Neural cell (in vitro differentiated cells): ENCODE data around the gene ACTL8. TPM values are rescaled to one million over a fixed set of nuclear protein-coding genes. Genes with fewer than 3 reads are reported as not detected.

Source experiments
- H2AFZ ChIP-seq: fragments of 200-600, 300-800 bp; sonication (generic), shearing (Covaris generic); 2 replicates; pipeline ENCODE4 v1.6.0; 2014; ENCODE audit warnings: low read depth, mild to moderate bottlenecking, antibody characterized with exemption, low read length, moderate library complexity
- H3F3A ChIP-seq: fragments of 200-600 bp; shearing (Covaris generic); 2 replicates; pipeline ENCODE4 v1.6.1; 2016; ENCODE audit warnings: mild to moderate bottlenecking, moderate library complexity, mixed read lengths, antibody characterized with exemption, low read length; ENCODE audit not compliant: insufficient read depth, poor library complexity, severe bottlenecking
- H3K27ac ChIP-seq: fragments of 200-600, 300-800 bp; sonication (generic), shearing (Covaris generic); 2 replicates; pipeline ENCODE4 v1.5.1; 2014; ENCODE audit warnings: mild to moderate bottlenecking, low read length, moderate library complexity
- H3K27me3 ChIP-seq: fragments of 300-800, 200-600 bp; sonication (generic), shearing (Covaris generic); 2 replicates; pipeline ENCODE4 v1.6.0; 2014; ENCODE audit warnings: mild to moderate bottlenecking, low read depth, low read length, moderate library complexity; ENCODE audit not compliant: insufficient read depth
- H3K36me3 ChIP-seq: fragments of 300-800, 200-600 bp; sonication (generic), shearing (Covaris generic); 2 replicates; pipeline ENCODE4 v1.5.1; 2014; ENCODE audit warnings: mild to moderate bottlenecking, antibody characterized with exemption, low read length, moderate library complexity; ENCODE audit not compliant: insufficient read depth
- H3K4me2 ChIP-seq: fragments of 300-800, 200-600 bp; sonication (generic), shearing (Covaris generic); 2 replicates; pipeline ENCODE4 v1.6.0; 2014; ENCODE audit warnings: mild to moderate bottlenecking, low read length
- H3K4me3 ChIP-seq: fragments of 300-800, 200-600 bp; sonication (generic), shearing (Covaris generic); 2 replicates; pipeline ENCODE4 v1.5.1; 2014; ENCODE audit warnings: mild to moderate bottlenecking, low read length, moderate library complexity
- H3K79me2 ChIP-seq: fragments of 200-600 bp; shearing (Covaris generic); replicated peaks from 2 replicates; pipeline ENCODE4 v1.6.0; 2014; ENCODE audit warnings: mild to moderate bottlenecking, low read length, moderate library complexity; ENCODE audit not compliant: insufficient read depth
- H3K9ac ChIP-seq: fragments of 300-800, 200-600 bp; sonication (generic), shearing (Covaris generic); 2 replicates; pipeline ENCODE4 v1.6.1; 2016; ENCODE audit warnings: mild to moderate bottlenecking, low read length, mixed read lengths
- H3K9me2 ChIP-seq: fragments of 200-600 bp; shearing (Covaris generic); 2 replicates; pipeline ENCODE4 v1.6.1; 2016; ENCODE audit warnings: mild to moderate bottlenecking, low read length, mixed read lengths; ENCODE audit not compliant: insufficient read depth
- H3K9me3 ChIP-seq: fragments of 200-600, 300-800 bp; sonication (generic), shearing (Covaris generic); 2 replicates; pipeline ENCODE4 v1.6.1; 2016; ENCODE audit warnings: mild to moderate bottlenecking, mixed run types, low read length, moderate library complexity, mixed read lengths
- H4K20me1 ChIP-seq: fragments of 200-600 bp; shearing (Covaris generic); 2 replicates; pipeline ENCODE4 v1.6.1; 2016; ENCODE audit warnings: mild to moderate bottlenecking, mixed run types; ENCODE audit not compliant: insufficient read depth
- CTCF ChIP-seq: fragments of 450-650 bp; IDR thresholded peaks from 2 replicates; pipeline ENCODE4 v1.5.1; 2014; ENCODE audit warnings: antibody characterized with exemption, mild to moderate bottlenecking, moderate library complexity; ENCODE audit not compliant: poor library complexity, severe bottlenecking
- EP300 ChIP-seq: fragments of 450-650 bp; conservative IDR thresholded peaks from 2 replicates; pipeline ENCODE4 v1.6.1; 2014; ENCODE audit warnings: antibody characterized with exemption, mild to moderate bottlenecking, moderate library complexity; ENCODE audit not compliant: poor library complexity, severe bottlenecking
- EZH2 ChIP-seq: fragments of 200-600, 300-800 bp; shearing (Covaris generic), sonication (generic); IDR thresholded peaks from 2 replicates; pipeline ENCODE4 v1.6.1; 2014; ENCODE audit warnings: antibody characterized with exemption, low read length, borderline replicate concordance, mild to moderate bottlenecking; ENCODE audit not compliant: insufficient read depth, poor library complexity, severe bottlenecking
- MXI1 ChIP-seq: fragments of 450-650 bp; conservative IDR thresholded peaks from 2 replicates; pipeline ENCODE4 v1.6.1; 2014; ENCODE audit warnings: antibody characterized with exemption, mild to moderate bottlenecking; ENCODE audit not compliant: poor library complexity, severe bottlenecking
- POLR2AphosphoS5 ChIP-seq: IDR thresholded peaks from 2 replicates; pipeline ENCODE4 v1.6.1; 2012
- RAD21 ChIP-seq: fragments of 450-650 bp; conservative IDR thresholded peaks from 2 replicates; pipeline ENCODE4 v1.6.1; 2014; ENCODE audit warnings: antibody characterized with exemption, mild to moderate bottlenecking, moderate library complexity
- REST ChIP-seq: IDR thresholded peaks from 2 replicates; pipeline ENCODE4 v1.6.1; 2012; ENCODE audit warnings: borderline replicate concordance
- SMC3 ChIP-seq: fragments of 450-650 bp; conservative IDR thresholded peaks from 2 replicates; pipeline ENCODE4 v1.6.1; 2014; ENCODE audit warnings: antibody characterized with exemption, mild to moderate bottlenecking, moderate library complexity; ENCODE audit not compliant: poor library complexity
- TAF1 ChIP-seq: IDR thresholded peaks from 2 replicates; pipeline ENCODE4 v1.6.1; 2012; ENCODE audit warnings: low read depth
- polyA plus RNA-seq: library from polyadenylated mRNA; depleted of rRNA; stranded (reverse); fragments of >200 nt; gene quantifications from 2 replicates; pipeline ENCODE4 v1.2.3, GENCODE V29; 2014

The ACTL8 gene
- polyA plus RNA-seq, 1 donor from 2014 or later = not detected

GRCh38 chr1:17828991-17829390 lies 73.9 kb downstream of the ACTL8 start:
- Histone ChIP-seq H2AFZ (no peak overlapping the region), H3K9ac (no peak overlapping the region), H3K4me3 (no peak overlapping the region), H3K27me3 (no peaks in the 10 kb centered on the region), H3K27ac (no peak overlapping the region), H4K20me1 (no peaks in the 10 kb centered on the region), H3K9me3 (no peaks in the 10 kb centered on the region), H3K9me2 (no peaks in the 10 kb centered on the region), H3K79me2 (no peaks in the 10 kb centered on the region), H3K36me3 (no peaks in the 10 kb centered on the region), H3K4me2 (no peak overlapping the region), H3F3A (no peaks in the 10 kb centered on the region)
- TF ChIP-seq TAF1 (no peak), SMC3 (no peak), RAD21 (no peak), CTCF (no peak), EP300 (no peak), EZH2 (no peak), POLR2AphosphoS5 (no peak), MXI1 (no peak), REST (no peak)

GRCh38 chr1:17829579-17829978 lies 74.4 kb downstream of the ACTL8 start:
- Histone ChIP-seq H3K9me2 (no peaks in the 10 kb centered on the region), H3K36me3 (no peaks in the 10 kb centered on the region), H3K27me3 (no peaks in the 10 kb centered on the region), H4K20me1 (no peaks in the 10 kb centered on the region), H3K4me3 (no peak overlapping the region), H3F3A (no peaks in the 10 kb centered on the region), H3K9ac (no peak overlapping the region), H3K4me2 (no peak overlapping the region), H2AFZ (no peak overlapping the region), H3K79me2 (no peaks in the 10 kb centered on the region), H3K27ac (no peak overlapping the region), H3K9me3 (no peaks in the 10 kb centered on the region)
- no peak for TF ChIP-seq MXI1
- TF ChIP-seq TAF1 = no peak
- no peak for TF ChIP-seq SMC3
- no peak for TF ChIP-seq CTCF
- TF ChIP-seq EZH2 = no peak
